ENCODE data around the gene SETD1B.
A peak's percentile ranks its signal among the peaks of the same experiment; 100 is the strongest.
"Not testable (repeated sequence)": the region's sequence is repeated elsewhere in the genome, so short reads cannot be mapped to it uniquely, and the experiment has no call there.

SETD1B gene

DNA sequence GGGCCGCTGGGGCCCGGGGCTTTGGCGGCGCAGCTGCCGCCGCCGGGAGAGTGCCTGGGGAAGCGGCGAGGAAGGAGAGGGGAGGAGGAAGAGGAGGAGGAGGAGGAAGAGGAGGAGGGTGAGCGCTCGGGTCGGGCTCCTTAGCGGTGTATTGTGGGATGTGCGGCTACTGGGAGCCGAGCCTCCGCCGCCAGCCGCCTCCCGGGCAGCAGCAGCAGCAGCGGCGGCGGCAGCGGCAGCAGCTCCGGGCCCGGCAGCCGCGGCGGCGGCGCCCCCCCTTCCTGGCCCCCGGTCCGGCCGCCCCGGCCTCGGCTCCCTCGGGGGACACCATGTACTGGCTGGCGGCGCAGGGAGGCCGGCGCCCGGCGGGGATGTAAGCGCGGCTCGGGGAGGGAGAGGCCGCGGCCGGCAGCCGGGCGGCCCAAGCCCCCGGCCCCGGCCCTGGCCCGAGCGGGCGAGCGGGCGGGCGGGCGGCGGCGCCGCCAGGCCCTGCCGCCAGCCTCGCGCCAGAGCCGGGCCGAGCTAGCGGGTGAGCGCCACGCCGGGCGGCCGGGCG is at the start of gene SETD1B:
TSS of gene SETD1B (plus strand) at position 149 of the 556 bp plus-strand sequence. CDS start 729 bp downstream, outside the sequence.
- H3K36me3 ChIP-seq (ENCODE audit: control insufficient read depth, insufficient read depth, low read length) = peaks cover 8% of the 10 kb centered on the region
- DNase-seq (ENCODE audit: extremely low read depth, insufficient read length) = peak; percentile 57
- H3K27me3 ChIP-seq (replicated peaks; ENCODE audit: control insufficient read depth, insufficient read depth, low read length) = no peaks in the 10 kb centered on the region
- TF ChIP-seq, protein P1, sequence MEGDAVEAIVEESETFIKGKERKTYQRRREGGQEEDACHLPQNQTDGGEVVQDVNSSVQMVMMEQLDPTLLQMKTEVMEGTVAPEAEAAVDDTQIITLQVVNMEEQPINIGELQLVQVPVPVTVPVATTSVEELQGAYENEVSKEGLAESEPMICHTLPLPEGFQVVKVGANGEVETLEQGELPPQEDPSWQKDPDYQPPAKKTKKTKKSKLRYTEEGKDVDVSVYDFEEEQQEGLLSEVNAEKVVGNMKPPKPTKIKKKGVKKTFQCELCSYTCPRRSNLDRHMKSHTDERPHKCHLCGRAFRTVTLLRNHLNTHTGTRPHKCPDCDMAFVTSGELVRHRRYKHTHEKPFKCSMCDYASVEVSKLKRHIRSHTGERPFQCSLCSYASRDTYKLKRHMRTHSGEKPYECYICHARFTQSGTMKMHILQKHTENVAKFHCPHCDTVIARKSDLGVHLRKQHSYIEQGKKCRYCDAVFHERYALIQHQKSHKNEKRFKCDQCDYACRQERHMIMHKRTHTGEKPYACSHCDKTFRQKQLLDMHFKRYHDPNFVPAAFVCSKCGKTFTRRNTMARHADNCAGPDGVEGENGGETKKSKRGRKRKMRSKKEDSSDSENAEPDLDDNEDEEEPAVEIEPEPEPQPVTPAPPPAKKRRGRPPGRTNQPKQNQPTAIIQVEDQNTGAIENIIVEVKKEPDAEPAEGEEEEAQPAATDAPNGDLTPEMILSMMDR (IDR thresholded peaks at IDR 0.05; ENCODE audit: insufficient read depth, low read length, poor library complexity, severe bottlenecking) = no peak
- H3K4me3 ChIP-seq (replicated peaks; ENCODE audit: low read depth, low read length) = peak within 1 kb of the TSS; percentile 82

DNA sequence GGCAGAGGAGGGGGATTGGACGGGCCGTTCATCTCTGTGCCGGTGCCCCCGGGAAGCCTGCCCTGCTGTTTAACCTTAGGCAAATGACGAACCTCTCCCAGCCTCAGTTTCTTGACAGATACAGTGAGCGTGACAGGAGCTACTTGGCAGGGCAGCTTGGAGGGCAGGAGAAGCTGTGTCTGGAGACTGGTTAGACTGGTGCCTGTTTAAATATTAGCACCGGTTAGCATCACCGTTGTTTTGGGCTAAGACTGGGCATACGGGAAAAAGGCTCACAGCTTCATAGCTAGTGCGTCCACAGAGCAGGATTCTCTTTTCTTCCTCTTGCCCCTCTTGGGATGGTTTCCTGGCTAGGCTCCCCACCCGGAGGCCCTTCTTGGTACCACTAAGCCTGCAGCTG is 49.0 kb upstream of the SETD1B start:
- TF ChIP-seq, protein P1 (IDR thresholded peaks at IDR 0.05; ENCODE audit: insufficient read depth, low read length, poor library complexity, severe bottlenecking) = no peak
- peaks cover 4% of the 10 kb centered on the region for H3K36me3 ChIP-seq (ENCODE audit: control insufficient read depth, insufficient read depth, low read length)
- no peak for DNase-seq (ENCODE audit: extremely low read depth, insufficient read length)
- H3K4me3 ChIP-seq (replicated peaks; ENCODE audit: low read depth, low read length) = no peak overlapping the region
- H3K27me3 ChIP-seq (replicated peaks; ENCODE audit: control insufficient read depth, insufficient read depth, low read length) = no peaks in the 10 kb centered on the region

DNA sequence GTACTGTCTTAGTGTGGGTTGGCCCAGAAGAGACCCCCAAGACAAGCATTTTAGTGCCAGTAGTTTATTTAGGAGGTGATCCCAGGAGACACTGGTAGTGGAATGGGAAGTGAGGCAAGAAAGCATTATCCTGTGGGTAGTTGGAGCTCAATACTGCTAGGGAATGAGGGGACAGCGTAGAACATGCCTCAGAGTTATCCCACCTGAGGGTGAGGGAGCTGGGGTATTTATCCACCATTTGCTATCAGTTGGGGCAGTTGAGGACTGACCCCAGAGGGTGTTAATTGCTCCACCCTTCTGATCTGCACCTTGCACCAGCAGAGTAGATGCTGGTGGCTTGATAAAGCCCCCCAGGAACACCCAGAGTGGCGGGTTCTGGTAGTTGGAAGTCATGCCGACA is 48.2 kb upstream of the SETD1B start:
- H3K27me3 ChIP-seq (replicated peaks; ENCODE audit: control insufficient read depth, insufficient read depth, low read length) = no peaks in the 10 kb centered on the region
- no peak overlapping the region for H3K4me3 ChIP-seq (replicated peaks; ENCODE audit: low read depth, low read length)
- H3K36me3 ChIP-seq (ENCODE audit: control insufficient read depth, insufficient read depth, low read length) = peaks cover 3% of the 10 kb centered on the region
- DNase-seq (ENCODE audit: extremely low read depth, insufficient read length) = no peak
- TF ChIP-seq, protein P1 (IDR thresholded peaks at IDR 0.05; ENCODE audit: insufficient read depth, low read length, poor library complexity, severe bottlenecking) = no peak

DNA sequence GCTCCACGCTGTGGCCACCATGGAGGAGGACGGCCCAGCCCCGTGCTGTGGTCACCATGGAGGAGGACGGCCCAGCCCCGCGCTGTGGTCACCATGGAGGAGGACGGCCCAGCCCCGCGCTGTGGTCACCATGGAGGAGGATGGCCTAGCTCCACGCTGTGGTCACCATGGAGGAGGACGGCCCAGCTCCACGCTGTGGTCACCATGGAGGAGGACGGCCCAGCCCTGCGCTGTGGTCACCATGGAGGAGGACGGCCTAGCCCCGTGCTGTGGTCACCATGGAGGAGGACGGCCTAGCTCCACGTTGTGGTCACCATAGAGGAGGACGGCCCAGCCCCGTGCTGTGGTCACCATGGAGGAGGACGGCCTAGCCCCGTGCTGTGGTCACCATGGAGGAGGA is 45.3 kb upstream of the SETD1B start:
- not testable (repeated sequence) for DNase-seq (ENCODE audit: extremely low read depth, insufficient read length); H3K27me3 ChIP-seq (replicated peaks; ENCODE audit: control insufficient read depth, insufficient read depth, low read length); H3K36me3 ChIP-seq (ENCODE audit: control insufficient read depth, insufficient read depth, low read length); H3K4me3 ChIP-seq (replicated peaks; ENCODE audit: low read depth, low read length)

DNA sequence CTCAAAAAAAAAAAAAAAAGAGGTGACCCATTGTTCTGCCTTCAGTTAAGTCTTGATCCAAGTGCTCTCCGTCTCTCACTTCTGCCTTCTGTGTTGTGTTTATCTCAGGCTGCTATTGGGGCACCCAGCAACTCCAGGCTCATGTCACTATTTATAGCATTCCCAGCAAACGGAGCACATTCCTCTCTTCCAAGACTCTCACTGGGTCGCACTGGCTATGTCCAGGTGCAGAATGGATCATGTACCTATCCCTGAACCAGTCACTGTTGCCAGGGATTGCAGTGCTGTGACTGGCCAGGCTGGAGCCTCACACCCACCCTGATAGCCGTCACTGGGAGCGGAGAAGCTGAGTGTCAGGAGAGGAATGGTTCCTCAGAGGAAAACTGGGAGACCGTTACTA is 41.5 kb upstream of the SETD1B start:
- peaks cover 2% of the 10 kb centered on the region for H3K36me3 ChIP-seq (ENCODE audit: control insufficient read depth, insufficient read depth, low read length)
- TF ChIP-seq, protein P1 (IDR thresholded peaks at IDR 0.05; ENCODE audit: insufficient read depth, low read length, poor library complexity, severe bottlenecking) = no peak
- H3K27me3 ChIP-seq (replicated peaks; ENCODE audit: control insufficient read depth, insufficient read depth, low read length) = no peaks in the 10 kb centered on the region
- no peak overlapping the region for H3K4me3 ChIP-seq (replicated peaks; ENCODE audit: low read depth, low read length)
- no peak for DNase-seq (ENCODE audit: extremely low read depth, insufficient read length)

DNA sequence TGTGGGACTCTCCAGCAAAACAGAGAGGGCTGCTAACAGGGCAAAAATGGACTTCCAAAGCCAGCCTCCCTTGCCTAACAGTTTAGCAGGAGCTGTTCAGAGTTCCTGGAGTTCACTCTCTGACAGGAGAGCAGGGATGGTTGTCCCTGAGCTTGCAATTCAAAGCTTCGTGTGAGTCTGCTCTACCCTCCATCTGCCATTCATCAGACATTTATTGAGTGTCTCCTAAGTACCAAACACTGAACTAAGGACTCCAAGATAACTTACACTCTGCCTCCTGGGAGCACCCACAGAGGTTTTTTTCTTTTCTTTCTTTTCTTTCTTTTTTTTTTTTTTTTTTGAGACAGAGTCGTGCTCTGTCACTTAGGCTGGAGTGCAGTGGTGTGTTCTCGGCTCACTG is 39.0 kb upstream of the SETD1B start:
- Histone ChIP-seq H3K4me3 (replicated peaks; ENCODE audit: low read depth, low read length) (no peak overlapping the region), H3K36me3 (ENCODE audit: control insufficient read depth, insufficient read depth, low read length) (peaks cover 2% of the 10 kb centered on the region)
- TF ChIP-seq, protein P1 (IDR thresholded peaks at IDR 0.05; ENCODE audit: insufficient read depth, low read length, poor library complexity, severe bottlenecking) = no peak

More for the DNA sequence above, 39.0 kb upstream of the SETD1B start:
- DNase-seq (ENCODE audit: extremely low read depth, insufficient read length) = no peak
- H3K27me3 ChIP-seq (replicated peaks; ENCODE audit: control insufficient read depth, insufficient read depth, low read length) = no peaks in the 10 kb centered on the region
